ENCODE data around the gene CHD3. TPM values are rescaled to one million over a fixed set of nuclear protein-coding genes. Genes with fewer than 3 reads are reported as not detected.

The CHD3 gene
- polyA plus RNA-seq, 2 of the 4 experiments (the other 2 are of a cell fraction) = 56.3 to 111 TPM

- Histone ChIP-seq H3K27ac (no peak overlapping the region), H3K4me3 (no peak overlapping the region), H3K4me1 (no peaks in the 10 kb centered on the region), H3K4me2 (no peak overlapping the region), H3K9me3 (no peaks in the 10 kb centered on the region)
- DNase-seq (ENCODE audit: low read depth in 1 of 2, low spot score in 1 of 2) = no peak
- TF ChIP-seq NPAS2 (CRISPR knock-in tag; IDR thresholded peaks at IDR 0.05; ENCODE audit: borderline replicate concordance) (no peak), MAFK (IDR thresholded peaks at IDR 0.05; ENCODE audit: partially characterized antibody) (peak; percentile 62)
- no peak for ATAC-seq
- ChIA-PET POLR2A (no interaction called here), CTCF (interaction anchor here (0.6 to 33.2 kb wide), 5 partner anchors 14 to 85 kb away, joined by 3 to 470 read pairs (median 5); no protein-coding TSS in a partner anchor)
- 82% methylated on average over 11 of the region's 11 CpGs for WGBS (ENCODE audit: missing lambda C conversion rate)
- no peak for FAIRE-seq
These were observed 67.8 kb downstream of the CHD3 start for GRCh38 chr17:7956228-7956965.

- DNase-seq (ENCODE audit: low read depth in 1 of 2, low spot score in 1 of 2) (no peak), ATAC-seq (no peak; a peak in 1 of 6 replicates), FAIRE-seq (peak; percentile 36)
- no peak overlapping the region for H3K4me3 ChIP-seq
- CTCF ChIA-PET = interaction anchor here (0.6 to 33.2 kb wide), 4 partner anchors 24 to 324 kb away, joined by 3 to 470 read pairs (median 4); no protein-coding TSS in a partner anchor
- TF ChIP-seq TFCP2L1 (CRISPR knock-in tag; IDR thresholded peaks at IDR 0.05) = no peak
- TF ChIP-seq BCL3 (IDR thresholded peaks at IDR 0.05) = no peak
- no peak for TF ChIP-seq EHF (CRISPR knock-in tag; IDR thresholded peaks at IDR 0.05)
- TF ChIP-seq ESRRA (IDR thresholded peaks at IDR 0.05; ENCODE audit: borderline replicate concordance, low read length) = no peak
- TF ChIP-seq KDM1A (IDR thresholded peaks at IDR 0.05; ENCODE audit: low read depth) = no peak
- TF ChIP-seq CHD4 (IDR thresholded peaks at IDR 0.05; ENCODE audit: borderline replicate concordance) = no peak
- TF ChIP-seq CTCF (IDR thresholded peaks at IDR 0.05) = no peak
- TF ChIP-seq HDAC2 (IDR thresholded peaks at IDR 0.05) = no peak
- TF ChIP-seq RARB (CRISPR knock-in tag; IDR thresholded peaks at IDR 0.05) = no peak
- no peak for TF ChIP-seq ZFP36 (IDR thresholded peaks at IDR 0.05; ENCODE audit: borderline replicate concordance, partially characterized antibody)
- no peak for TF ChIP-seq SREBF2 (IDR thresholded peaks at IDR 0.05)
- no peak for TF ChIP-seq NPAS2 (CRISPR knock-in tag; IDR thresholded peaks at IDR 0.05; ENCODE audit: borderline replicate concordance)
- TF ChIP-seq HES2 (IDR thresholded peaks at IDR 0.05) = no peak
- no peak overlapping the region for H3K4me2 ChIP-seq
- whole genome bisulfite sequencing (ENCODE audit: missing lambda C conversion rate) = 71% methylated on average over 9 of the region's 9 CpGs
- H3K27ac ChIP-seq = peak overlapping the region in 1 of 2 experiments; percentile 23; a peak in 1 of 6 replicates
- H3K9me3 ChIP-seq = no peaks in the 10 kb centered on the region
- POLR2A ChIA-PET = no interaction called here
- no peaks in the 10 kb centered on the region for H3K4me1 ChIP-seq
These were observed 71.1 kb downstream of the CHD3 start for GRCh38 chr17:7959503-7960253.

- Histone ChIP-seq H3K9me3 (no peaks in the 10 kb centered on the region), H3K4me3 (no peak overlapping the region), H3K27ac (no peak overlapping the region), H3K4me2 (no peak overlapping the region), H3K4me1 (no peaks in the 10 kb centered on the region)
- ChIA-PET CTCF (interaction anchor here (1.5 to 33.2 kb wide), 4 partner anchors 11 to 96 kb away, joined by 4 to 470 read pairs (median 6); no protein-coding TSS in a partner anchor), POLR2A (no interaction called here)
- FAIRE-seq (peak; percentile 93), ATAC-seq (no peak), DNase-seq (ENCODE audit: low read depth in 1 of 2, low spot score in 1 of 2) (no peak)
- TF ChIP-seq NR3C1 (IDR thresholded peaks at IDR 0.05) (no peak), HES2 (IDR thresholded peaks at IDR 0.05) (no peak), RNF2 (IDR thresholded peaks at IDR 0.05; ENCODE audit: borderline replicate concordance, low read depth) (no peak), CHD2 (IDR thresholded peaks at IDR 0.05; ENCODE audit: low read length, partially characterized antibody) (no peak), RARB (CRISPR knock-in tag; IDR thresholded peaks at IDR 0.05) (no peak), PBX3 (IDR thresholded peaks at IDR 0.05) (no peak), EP300 (IDR thresholded peaks at IDR 0.05) (no peak), SMC3 (IDR thresholded peaks at IDR 0.05) (no peak), EHF (CRISPR knock-in tag; IDR thresholded peaks at IDR 0.05) (no peak)
- 24% methylated on average over 2 of the region's 2 CpGs for WGBS (ENCODE audit: missing lambda C conversion rate)
These were observed 72.8 kb downstream of the CHD3 start for GRCh38 chr17:7961421-7961820.
